Measurements from ENCODE around the gene NCEH1.
"Not testable (repeated sequence)": the region's sequence is repeated elsewhere in the genome, so short reads cannot be mapped to it uniquely, and the experiment has no call there.

NCEH1 gene

GRCh38 chr3:172678068-172678467, 32.8 kb downstream of the NCEH1 start:
- H3K9me3 ChIP-seq (ENCODE audit: control insufficient read depth, low read length), result no peaks in the 10 kb centered on the region
- H3K27ac ChIP-seq (ENCODE audit: low read depth, low read length, severe bottlenecking), result peak overlapping the region; percentile 30

GRCh38 chr3:172676196-172676922, 34.5 kb downstream of the NCEH1 start:
- Histone ChIP-seq H3K9me3 (ENCODE audit: control insufficient read depth, low read length) (no peaks in the 10 kb centered on the region), H3K4me3 (ENCODE audit: extremely low read depth, insufficient read depth, low read length, poor library complexity, severe bottlenecking) (no peak overlapping the region), H3K4me1 (ENCODE audit: control insufficient read depth, insufficient read depth, low read length, poor library complexity, severe bottlenecking) (peaks cover 11% of the 10 kb centered on the region), H3K36me3 (ENCODE audit: control insufficient read depth, insufficient read depth, low read length) (no peaks in the 10 kb centered on the region), H3K27ac (ENCODE audit: low read depth, low read length, severe bottlenecking) (peak overlapping the region; percentile 69)
- 92 to 95% methylated on average over 15 to 19 of the region's 21 CpGs for WGBS, 2 experiments (ENCODE audit: insufficient coverage in 2 of 2)

More at GRCh38 chr3:172678068-172678467, 32.8 kb downstream of the NCEH1 start:
- H3K4me3 ChIP-seq (ENCODE audit: extremely low read depth, insufficient read depth, low read length, poor library complexity, severe bottlenecking), result no peak overlapping the region
- H3K36me3 ChIP-seq (ENCODE audit: control insufficient read depth, insufficient read depth, low read length), result no peaks in the 10 kb centered on the region
- 33 to 62% methylated on average over 1 of the region's 1 CpG for WGBS, 2 experiments (ENCODE audit: insufficient coverage in 2 of 2)
- peaks cover 11% of the 10 kb centered on the region for H3K4me1 ChIP-seq (ENCODE audit: control insufficient read depth, insufficient read depth, low read length, poor library complexity, severe bottlenecking)

DNA sequence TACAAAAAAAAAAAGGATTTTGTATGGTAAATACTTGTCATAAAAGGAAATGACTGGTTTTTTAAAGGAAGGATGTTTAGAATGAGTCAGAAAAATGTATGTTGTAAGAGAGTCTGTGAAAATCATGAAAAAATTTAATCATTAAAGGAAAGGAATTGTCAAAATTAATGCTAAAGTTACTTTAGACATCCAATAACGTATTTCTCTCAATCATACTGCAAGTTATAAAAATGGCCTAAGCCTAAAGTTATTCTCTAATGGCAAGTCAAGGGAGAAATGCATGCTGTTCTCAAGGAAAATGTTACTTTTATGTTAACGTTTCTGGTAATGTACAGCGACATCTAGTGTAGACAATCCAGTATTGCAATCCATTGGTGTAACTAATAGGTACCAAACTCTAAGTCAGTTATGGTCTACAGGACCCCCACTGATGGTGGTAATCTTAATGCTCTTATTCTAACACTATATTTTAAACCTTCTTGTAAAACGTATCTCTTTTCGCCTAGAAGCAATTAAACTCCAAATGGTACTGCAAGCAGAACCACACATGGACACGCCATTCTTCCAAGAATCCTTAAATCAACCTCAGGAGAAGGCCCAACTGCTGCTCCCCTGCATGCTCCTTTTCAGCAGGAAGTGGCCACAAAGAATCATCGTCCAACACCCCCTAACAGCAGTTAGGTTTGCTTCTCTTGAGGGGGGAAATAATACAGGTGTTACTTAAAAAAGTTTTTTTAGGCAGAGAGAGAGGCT, 35.2 kb downstream of the NCEH1 start:
- 43 to 57% methylated on average over 3 to 4 of the region's 7 CpGs for WGBS, 2 experiments (ENCODE audit: insufficient coverage in 2 of 2)
- Histone ChIP-seq H3K4me1 (ENCODE audit: control insufficient read depth, insufficient read depth, low read length, poor library complexity, severe bottlenecking) (peaks cover 11% of the 10 kb centered on the region), H3K27ac (ENCODE audit: low read depth, low read length, severe bottlenecking) (no peak overlapping the region), H3K4me3 (ENCODE audit: extremely low read depth, insufficient read depth, low read length, poor library complexity, severe bottlenecking) (no peak overlapping the region), H3K9me3 (ENCODE audit: control insufficient read depth, low read length) (no peaks in the 10 kb centered on the region), H3K36me3 (ENCODE audit: control insufficient read depth, insufficient read depth, low read length) (no peaks in the 10 kb centered on the region)

DNA sequence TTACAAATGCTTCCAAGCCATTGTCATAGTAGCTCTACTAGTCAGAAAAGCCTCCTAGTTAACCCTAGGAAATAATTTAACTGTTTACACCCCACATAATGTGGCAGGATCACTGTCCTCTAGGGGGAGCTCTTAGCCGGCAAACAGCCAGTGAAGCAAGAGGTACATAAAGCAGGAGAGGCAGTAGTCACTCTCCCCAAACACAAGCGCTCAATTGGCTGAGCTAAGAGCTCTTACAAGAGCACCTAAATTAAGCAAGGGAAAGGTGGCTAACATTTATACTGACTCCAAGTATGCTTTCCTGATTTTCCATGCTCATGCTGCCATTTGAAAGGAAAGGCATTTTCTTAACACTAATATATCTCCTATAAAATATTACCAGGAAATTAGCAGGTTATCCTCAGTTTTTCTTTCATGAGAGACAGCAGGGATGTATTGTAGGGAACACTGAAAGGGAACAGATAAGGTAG, 37.6 kb downstream of the NCEH1 start:
- no peaks in the 10 kb centered on the region for H3K36me3 ChIP-seq (ENCODE audit: control insufficient read depth, insufficient read depth, low read length)
- H3K9me3 ChIP-seq (ENCODE audit: control insufficient read depth, low read length), result no peaks in the 10 kb centered on the region
- H3K27ac ChIP-seq (ENCODE audit: low read depth, low read length, severe bottlenecking), result no peak overlapping the region
- WGBS, 2 experiments (ENCODE audit: insufficient coverage in 2 of 2), result 17 to 50% methylated on average over 1 to 2 of the region's 2 CpGs
- peaks cover 11% of the 10 kb centered on the region for H3K4me1 ChIP-seq (ENCODE audit: control insufficient read depth, insufficient read depth, low read length, poor library complexity, severe bottlenecking)
- no peak overlapping the region for H3K4me3 ChIP-seq (ENCODE audit: extremely low read depth, insufficient read depth, low read length, poor library complexity, severe bottlenecking)

- Histone ChIP-seq H3K9me3 (ENCODE audit: control insufficient read depth, low read length) (no peaks in the 10 kb centered on the region), H3K27ac (ENCODE audit: low read depth, low read length, severe bottlenecking) (no peak overlapping the region), H3K36me3 (ENCODE audit: control insufficient read depth, insufficient read depth, low read length) (no peaks in the 10 kb centered on the region), H3K4me3 (ENCODE audit: extremely low read depth, insufficient read depth, low read length, poor library complexity, severe bottlenecking) (no peak overlapping the region), H3K4me1 (ENCODE audit: control insufficient read depth, insufficient read depth, low read length, poor library complexity, severe bottlenecking) (no peaks in the 10 kb centered on the region)
- WGBS, 2 experiments (ENCODE audit: insufficient coverage in 2 of 2), result 78 to 90% methylated on average over 2 to 3 of the region's 4 CpGs
Observed at GRCh38 chr3:172669021-172669420, 41.8 kb downstream of the NCEH1 start.

DNA sequence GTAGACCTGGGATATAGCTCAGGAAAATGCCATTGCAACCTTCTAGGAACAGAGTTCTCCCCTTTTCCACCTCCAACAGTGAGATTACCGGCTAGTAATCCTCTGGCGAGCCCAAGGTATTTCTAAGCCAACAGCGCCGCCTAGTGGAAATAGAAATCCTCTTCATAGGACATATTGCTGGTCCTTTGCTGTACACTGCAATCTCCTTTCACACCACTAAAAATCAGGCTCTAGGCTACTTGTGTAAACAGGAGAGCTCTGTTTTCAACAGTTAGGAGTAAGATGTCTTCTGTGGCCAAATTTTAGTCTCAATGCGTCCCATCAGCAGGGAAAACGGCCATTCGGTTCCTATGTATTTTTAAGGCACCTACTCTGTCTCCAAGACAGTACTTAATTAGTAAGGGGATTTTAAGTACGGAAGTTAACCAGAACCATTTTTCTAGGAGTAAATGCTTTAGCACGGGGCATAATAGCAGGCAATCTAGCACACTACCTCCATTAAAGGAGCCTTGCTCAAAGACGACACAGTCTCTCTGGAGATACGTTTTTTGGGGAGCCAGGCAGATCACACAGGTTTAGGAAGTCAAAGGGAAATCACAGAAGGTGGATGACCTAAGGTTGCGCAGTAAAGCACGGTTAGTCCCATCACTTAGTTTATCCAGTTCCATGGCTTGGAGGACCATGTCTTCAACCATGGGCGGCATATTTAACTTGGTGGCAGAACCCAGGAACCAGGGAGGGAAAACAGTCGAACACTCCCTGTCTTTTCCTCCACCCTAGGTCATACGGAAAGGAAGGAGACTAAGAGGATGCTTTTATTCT, 43.8 kb downstream of the NCEH1 start:
- H3K4me1 ChIP-seq (ENCODE audit: control insufficient read depth, insufficient read depth, low read length, poor library complexity, severe bottlenecking), result no peaks in the 10 kb centered on the region
- H3K4me3 ChIP-seq (ENCODE audit: extremely low read depth, insufficient read depth, low read length, poor library complexity, severe bottlenecking), result no peak overlapping the region
- H3K9me3 ChIP-seq (ENCODE audit: control insufficient read depth, low read length), result no peaks in the 10 kb centered on the region
- no peaks in the 10 kb centered on the region for H3K36me3 ChIP-seq (ENCODE audit: control insufficient read depth, insufficient read depth, low read length)
- no peak overlapping the region for H3K27ac ChIP-seq (ENCODE audit: low read depth, low read length, severe bottlenecking)
- WGBS, 2 experiments (ENCODE audit: insufficient coverage in 2 of 2), result 49 to 60% methylated on average over 9 to 12 of the region's 16 CpGs

GRCh38 chr3:172666181-172666872, 44.5 kb downstream of the NCEH1 start:
- H3K36me3 ChIP-seq (ENCODE audit: control insufficient read depth, insufficient read depth, low read length), result no peaks in the 10 kb centered on the region
- no peak overlapping the region for H3K4me3 ChIP-seq (ENCODE audit: extremely low read depth, insufficient read depth, low read length, poor library complexity, severe bottlenecking)
- no peaks in the 10 kb centered on the region for H3K4me1 ChIP-seq (ENCODE audit: control insufficient read depth, insufficient read depth, low read length, poor library complexity, severe bottlenecking)
- no peaks in the 10 kb centered on the region for H3K9me3 ChIP-seq (ENCODE audit: control insufficient read depth, low read length)
- 87 to 98% methylated on average over 6 to 7 of the region's 10 CpGs for WGBS, 2 experiments (ENCODE audit: insufficient coverage in 2 of 2)
- H3K27ac ChIP-seq (ENCODE audit: low read depth, low read length, severe bottlenecking), result no peak overlapping the region

GRCh38 chr3:172665510-172665909, 45.4 kb downstream of the NCEH1 start:
- not testable (repeated sequence) for H3K27ac ChIP-seq (ENCODE audit: low read depth, low read length, severe bottlenecking); H3K36me3 ChIP-seq (ENCODE audit: control insufficient read depth, insufficient read depth, low read length); H3K9me3 ChIP-seq (ENCODE audit: control insufficient read depth, low read length); H3K4me3 ChIP-seq (ENCODE audit: extremely low read depth, insufficient read depth, low read length, poor library complexity, severe bottlenecking); H3K4me1 ChIP-seq (ENCODE audit: control insufficient read depth, insufficient read depth, low read length, poor library complexity, severe bottlenecking)
- WGBS, 2 experiments (ENCODE audit: insufficient coverage in 2 of 2), result 92 to 93% methylated on average over 8 to 9 of the region's 9 CpGs

DNA sequence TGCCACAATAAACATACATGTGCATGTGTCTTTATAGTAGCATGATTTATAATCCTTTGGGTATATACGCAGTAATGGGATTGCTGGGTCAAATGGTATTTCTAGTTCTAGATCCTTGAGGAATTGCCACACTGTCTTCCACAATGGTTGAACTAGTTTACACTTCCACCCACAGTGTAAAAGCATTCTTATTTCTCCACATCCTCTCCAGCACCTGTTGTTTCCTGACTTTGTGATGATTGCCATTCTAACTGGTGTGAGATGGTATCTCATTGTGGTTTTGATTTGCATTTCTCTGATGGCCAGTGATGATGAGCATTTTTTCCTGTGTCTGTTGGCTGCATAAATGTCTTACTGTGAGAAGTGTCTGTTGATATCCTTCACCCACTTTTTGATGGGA, 50.4 kb downstream of the NCEH1 start:
- WGBS, 2 experiments (ENCODE audit: insufficient coverage in 2 of 2), result no CpG with 5 or more reads among the region's 1 CpG
- H3K36me3 ChIP-seq (ENCODE audit: control insufficient read depth, insufficient read depth, low read length); H3K4me1 ChIP-seq (ENCODE audit: control insufficient read depth, insufficient read depth, low read length, poor library complexity, severe bottlenecking); H3K4me3 ChIP-seq (ENCODE audit: extremely low read depth, insufficient read depth, low read length, poor library complexity, severe bottlenecking); H3K9me3 ChIP-seq (ENCODE audit: control insufficient read depth, low read length); H3K27ac ChIP-seq (ENCODE audit: low read depth, low read length, severe bottlenecking): not testable (repeated sequence)
